Osteoblast (primary cell): Measurements from ENCODE around the gene SNRNP40. TPM values are rescaled to one million over a fixed set of nuclear protein-coding genes. Genes with fewer than 3 reads are reported as not detected.

Source experiments
- DNase-seq: peaks from one replicate; pipeline ENCODE4 v3.0.0; 2011; ENCODE audit warnings: low spot score, mixed read lengths; ENCODE audit not compliant: insufficient read length; ENCODE audit errors: missing footprints
- H2AFZ ChIP-seq: 2 replicates; pipeline ENCODE4 v1.6.0; 2011; ENCODE audit warnings: mild to moderate bottlenecking, low read length
- H3K27ac ChIP-seq: 2 replicates; pipeline ENCODE4 v1.5.1; 2011; ENCODE audit warnings: mild to moderate bottlenecking, low read depth, low read length, moderate library complexity
- H3K27me3 ChIP-seq: 2 replicates; pipeline ENCODE4 v1.6.0; 2012; ENCODE audit warnings: mild to moderate bottlenecking, control low read depth, inconsistent platforms, low read length, moderate library complexity; ENCODE audit not compliant: insufficient read depth
- H3K36me3 ChIP-seq: 2 replicates; pipeline ENCODE4 v1.5.1; 2011; ENCODE audit warnings: mild to moderate bottlenecking, low read length, control low read depth, moderate library complexity; ENCODE audit not compliant: insufficient read depth
- H3K4me1 ChIP-seq: 2 replicates; pipeline ENCODE4 v1.5.1; 2011; ENCODE audit warnings: mild to moderate bottlenecking, low read length, control low read depth, moderate library complexity; ENCODE audit not compliant: insufficient read depth
- H3K4me2 ChIP-seq: 2 replicates; pipeline ENCODE4 v1.6.0; 2011; ENCODE audit warnings: mild to moderate bottlenecking, low read length; ENCODE audit not compliant: insufficient read depth
- H3K4me3 ChIP-seq: fragments of 200-600 bp; sonication (generic); 3 replicates; pipeline ENCODE4 v1.5.1; 2012; ENCODE audit warnings: mild to moderate bottlenecking, low read length, inconsistent platforms; ENCODE audit not compliant: insufficient read depth
- H3K79me2 ChIP-seq: 2 replicates; pipeline ENCODE4 v1.6.0; 2012; ENCODE audit warnings: mild to moderate bottlenecking, low read length, control low read depth, inconsistent platforms; ENCODE audit not compliant: insufficient read depth
- H3K9me3 ChIP-seq: 2 replicates; pipeline ENCODE4 v1.5.1; 2011; ENCODE audit warnings: low read depth, low read length, control low read depth
- H4K20me1 ChIP-seq: 2 replicates; pipeline ENCODE4 v1.6.0; 2012; ENCODE audit warnings: mild to moderate bottlenecking, low read length, control low read depth; ENCODE audit not compliant: insufficient read depth
- total RNA-seq: library from RNA; depleted of rRNA; stranded (reverse); fragments of >200 nt; gene quantifications from 2 replicates; pipeline ENCODE4 v1.2.3, GENCODE V29; 2012
- TF ChIP-seq, protein P1 (sequence below): IDR thresholded peaks from 2 replicates; pipeline ENCODE4 v1.5.1; 2011; ENCODE audit warnings: mild to moderate bottlenecking, low read depth, low read length, moderate library complexity; ENCODE audit errors: extremely low read depth

SNRNP40 gene
- total RNA-seq, 1 donor = 78.2 TPM

DNA sequence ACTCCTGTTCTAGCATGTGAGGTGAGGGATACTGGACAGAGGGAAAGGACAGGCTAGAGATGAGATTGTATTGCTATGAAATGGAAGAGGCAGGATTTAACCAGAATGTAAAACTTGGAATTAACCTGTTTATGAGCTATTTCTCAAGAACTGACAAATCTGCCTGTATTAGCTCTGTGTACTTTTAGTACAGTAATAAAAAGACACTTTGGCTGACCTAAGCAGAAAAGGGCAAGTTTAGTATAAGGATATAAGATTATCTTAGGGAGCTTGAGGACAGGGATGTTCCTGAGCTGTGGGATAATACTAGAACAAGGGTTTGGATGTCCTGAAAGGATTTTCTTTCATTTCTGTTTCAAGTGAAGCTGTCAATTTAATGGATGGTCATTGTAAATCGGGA is 11.4 kb upstream of the SNRNP40 start:
- Histone ChIP-seq H2AFZ (no peak overlapping the region), H3K4me1 (peaks cover 11% of the 10 kb centered on the region), H4K20me1 (peaks cover 9% of the 10 kb centered on the region), H3K9me3 (no peaks in the 10 kb centered on the region), H3K27ac (no peak overlapping the region), H3K27me3 (no peaks in the 10 kb centered on the region), H3K79me2 (peaks cover 40% of the 10 kb centered on the region), H3K4me3 (no peak overlapping the region), H3K4me2 (no peak overlapping the region), H3K36me3 (peaks cover 20% of the 10 kb centered on the region)
- no peak for DNase-seq
- TF ChIP-seq, protein P1, sequence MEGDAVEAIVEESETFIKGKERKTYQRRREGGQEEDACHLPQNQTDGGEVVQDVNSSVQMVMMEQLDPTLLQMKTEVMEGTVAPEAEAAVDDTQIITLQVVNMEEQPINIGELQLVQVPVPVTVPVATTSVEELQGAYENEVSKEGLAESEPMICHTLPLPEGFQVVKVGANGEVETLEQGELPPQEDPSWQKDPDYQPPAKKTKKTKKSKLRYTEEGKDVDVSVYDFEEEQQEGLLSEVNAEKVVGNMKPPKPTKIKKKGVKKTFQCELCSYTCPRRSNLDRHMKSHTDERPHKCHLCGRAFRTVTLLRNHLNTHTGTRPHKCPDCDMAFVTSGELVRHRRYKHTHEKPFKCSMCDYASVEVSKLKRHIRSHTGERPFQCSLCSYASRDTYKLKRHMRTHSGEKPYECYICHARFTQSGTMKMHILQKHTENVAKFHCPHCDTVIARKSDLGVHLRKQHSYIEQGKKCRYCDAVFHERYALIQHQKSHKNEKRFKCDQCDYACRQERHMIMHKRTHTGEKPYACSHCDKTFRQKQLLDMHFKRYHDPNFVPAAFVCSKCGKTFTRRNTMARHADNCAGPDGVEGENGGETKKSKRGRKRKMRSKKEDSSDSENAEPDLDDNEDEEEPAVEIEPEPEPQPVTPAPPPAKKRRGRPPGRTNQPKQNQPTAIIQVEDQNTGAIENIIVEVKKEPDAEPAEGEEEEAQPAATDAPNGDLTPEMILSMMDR = no peak

DNA sequence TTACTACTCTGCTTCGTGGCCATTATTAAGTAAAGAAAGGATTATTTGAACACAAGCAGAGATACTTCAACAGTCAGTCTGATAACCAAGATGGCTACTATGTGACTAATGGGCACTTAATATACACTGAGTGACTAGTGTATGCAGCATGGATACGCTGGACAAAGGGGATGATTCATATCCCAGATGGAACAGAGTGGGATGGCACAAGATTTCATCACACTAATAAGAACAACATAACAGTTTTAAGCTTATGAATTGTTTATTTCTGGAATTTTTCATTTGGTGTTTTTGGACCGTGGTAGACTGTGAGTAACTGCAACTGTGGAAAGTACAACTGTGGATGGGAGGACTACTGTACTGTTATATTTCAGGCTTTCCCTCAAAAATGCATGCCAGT is 9.7 kb upstream of the SNRNP40 start:
- Histone ChIP-seq H3K36me3 (peaks cover 9% of the 10 kb centered on the region), H3K9me3 (no peaks in the 10 kb centered on the region), H3K27ac (peak overlapping the region; percentile 75), H2AFZ (peak overlapping the region; percentile 7), H3K4me2 (peak overlapping the region; percentile 62), H3K4me3 (no peak overlapping the region), H3K27me3 (no peaks in the 10 kb centered on the region), H3K79me2 (peaks cover 57% of the 10 kb centered on the region), H3K4me1 (peaks cover 11% of the 10 kb centered on the region), H4K20me1 (peaks cover 9% of the 10 kb centered on the region)
- peak; percentile 85 for DNase-seq
- TF ChIP-seq, protein P1 = no peak

- H3K36me3 ChIP-seq = no peaks in the 10 kb centered on the region
- TF ChIP-seq, protein P1 = no peak
- H3K4me3 ChIP-seq = no peak overlapping the region
- peaks cover 12% of the 10 kb centered on the region for H4K20me1 ChIP-seq
- H3K27ac ChIP-seq = peak overlapping the region; percentile 34
- no peaks in the 10 kb centered on the region for H3K27me3 ChIP-seq
- H2AFZ ChIP-seq = no peak overlapping the region
- H3K4me1 ChIP-seq = peaks cover 24% of the 10 kb centered on the region
- peaks cover 76% of the 10 kb centered on the region for H3K79me2 ChIP-seq
- no peaks in the 10 kb centered on the region for H3K9me3 ChIP-seq
- DNase-seq = no peak
- no peak overlapping the region for H3K4me2 ChIP-seq
These were observed 6.3 kb upstream of the SNRNP40 start for GRCh38 chr1:31302709-31303441.

- no peak overlapping the region for H3K4me2 ChIP-seq
- H3K4me1 ChIP-seq = peaks cover 28% of the 10 kb centered on the region
- no peak overlapping the region for H3K4me3 ChIP-seq
- no peak for DNase-seq
- H3K27ac ChIP-seq = no peak overlapping the region
- TF ChIP-seq, protein P1 = no peak
- peaks cover 89% of the 10 kb centered on the region for H3K79me2 ChIP-seq
- no peaks in the 10 kb centered on the region for H3K9me3 ChIP-seq
- H3K27me3 ChIP-seq = no peaks in the 10 kb centered on the region
- H4K20me1 ChIP-seq = peaks cover 12% of the 10 kb centered on the region
- no peak overlapping the region for H2AFZ ChIP-seq
- no peaks in the 10 kb centered on the region for H3K36me3 ChIP-seq
These were observed 3.6 kb upstream of the SNRNP40 start for GRCh38 chr1:31300193-31300592.
